AG09309 (cell line): Measurements from ENCODE around the gene MARCHF7.

Experiments used
- DNase-seq: peaks from one replicate; pipeline ENCODE4 v3.0.0-alpha.2; 2010; ENCODE audit warnings: low read depth
- H3K4me3 ChIP-seq: 2 replicates; pipeline ENCODE4 v1.5.1; 2011; ENCODE audit warnings: mild to moderate bottlenecking, low read depth, low read length, moderate library complexity; ENCODE audit not compliant: control insufficient read depth
- TF ChIP-seq, protein P1 (sequence below): IDR thresholded peaks from 2 replicates; pipeline ENCODE4 v1.5.1; 2011; ENCODE audit warnings: mild to moderate bottlenecking, low read depth, low read length, inconsistent platforms; ENCODE audit not compliant: insufficient read depth, control insufficient read depth; ENCODE audit errors: missing control alignments

MARCHF7 gene

GRCh38 chr2:159759577-159759976 is 47.3 kb downstream of the MARCHF7 start:
- DNase-seq: no peak
- TF ChIP-seq, protein P1, sequence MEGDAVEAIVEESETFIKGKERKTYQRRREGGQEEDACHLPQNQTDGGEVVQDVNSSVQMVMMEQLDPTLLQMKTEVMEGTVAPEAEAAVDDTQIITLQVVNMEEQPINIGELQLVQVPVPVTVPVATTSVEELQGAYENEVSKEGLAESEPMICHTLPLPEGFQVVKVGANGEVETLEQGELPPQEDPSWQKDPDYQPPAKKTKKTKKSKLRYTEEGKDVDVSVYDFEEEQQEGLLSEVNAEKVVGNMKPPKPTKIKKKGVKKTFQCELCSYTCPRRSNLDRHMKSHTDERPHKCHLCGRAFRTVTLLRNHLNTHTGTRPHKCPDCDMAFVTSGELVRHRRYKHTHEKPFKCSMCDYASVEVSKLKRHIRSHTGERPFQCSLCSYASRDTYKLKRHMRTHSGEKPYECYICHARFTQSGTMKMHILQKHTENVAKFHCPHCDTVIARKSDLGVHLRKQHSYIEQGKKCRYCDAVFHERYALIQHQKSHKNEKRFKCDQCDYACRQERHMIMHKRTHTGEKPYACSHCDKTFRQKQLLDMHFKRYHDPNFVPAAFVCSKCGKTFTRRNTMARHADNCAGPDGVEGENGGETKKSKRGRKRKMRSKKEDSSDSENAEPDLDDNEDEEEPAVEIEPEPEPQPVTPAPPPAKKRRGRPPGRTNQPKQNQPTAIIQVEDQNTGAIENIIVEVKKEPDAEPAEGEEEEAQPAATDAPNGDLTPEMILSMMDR: no peak
- no peak overlapping the region for H3K4me3 ChIP-seq

DNA sequence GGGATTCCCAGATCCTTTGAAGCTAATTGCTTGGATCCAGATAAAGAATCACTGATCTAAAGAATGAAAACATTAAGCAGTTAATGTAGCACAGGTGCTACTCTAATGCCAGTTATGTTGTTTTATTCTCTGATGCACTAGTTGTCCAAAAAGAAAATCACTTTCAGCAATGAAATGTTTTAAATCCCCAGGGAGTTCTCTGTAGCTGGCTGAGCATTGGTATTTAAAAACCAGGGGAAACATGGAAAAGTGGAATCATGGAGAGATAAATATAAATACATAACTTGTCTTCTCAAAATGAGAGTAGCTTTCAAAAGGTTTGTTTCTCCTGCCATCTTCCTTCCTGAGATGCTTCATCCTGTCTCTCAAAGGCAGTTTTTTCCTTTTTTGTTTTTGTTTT is 48.0 kb downstream of the MARCHF7 start:
- DNase-seq: no peak
- TF ChIP-seq, protein P1: no peak
- no peak overlapping the region for H3K4me3 ChIP-seq

DNA sequence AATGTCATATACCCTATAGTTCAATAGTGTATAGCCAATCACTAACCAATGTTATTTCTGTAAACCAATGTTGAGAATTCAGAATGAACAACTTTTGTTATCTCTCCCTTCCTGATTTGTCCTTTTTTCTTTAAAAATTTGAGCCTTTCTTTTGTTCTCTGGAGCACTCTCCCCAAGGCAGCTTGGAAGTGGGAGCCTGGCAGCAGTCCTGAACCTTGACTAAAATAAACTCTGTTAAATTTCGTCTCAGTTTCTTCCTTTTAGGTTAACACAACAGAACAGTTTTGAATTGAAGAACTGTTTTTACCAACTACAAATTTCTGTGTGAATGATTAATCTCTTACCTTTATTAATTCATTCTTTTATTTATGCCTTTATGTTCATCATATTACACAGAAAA is 49.8 kb downstream of the MARCHF7 start:
- no peak for DNase-seq
- H3K4me3 ChIP-seq: no peak overlapping the region
- TF ChIP-seq, protein P1: no peak
